ENCODE data around the gene RAPGEF2.

GRCh38 chr4:159224408-159224807 lies 121.5 kb downstream of the RAPGEF2 start:
- TF ChIP-seq TCF7L2 (IDR thresholded peaks at IDR 0.05; ENCODE audit: low read depth, low read length), result no peak
- no peak for TF ChIP-seq REST (IDR thresholded peaks at IDR 0.05; ENCODE audit: insufficient read depth in 1 of 2, low read depth in 2 of 2, low read length in 1 of 2)

Data from Panc1 (cell line).